Measurements from ENCODE around the gene NXNL2.

GRCh38 chr9:88587885-88588649 is 53.1 kb downstream of the NXNL2 start:
- TF ChIP-seq CTCF (IDR thresholded peaks at IDR 0.05): no peak
- TF ChIP-seq POLR2A (IDR thresholded peaks at IDR 0.05): no peak
